A172 (cell line): ENCODE measurements around the gene AGFG1. TPM values are rescaled to one million over a fixed set of nuclear protein-coding genes. Genes with fewer than 3 reads are reported as not detected.
A peak's percentile ranks its signal among the peaks of the same experiment; 100 is the strongest.
"Not testable (repeated sequence)": the region's sequence is repeated elsewhere in the genome, so short reads cannot be mapped to it uniquely, and the experiment has no call there.

Experiments
- DNase-seq: peaks from one replicate; pipeline ENCODE4 v3.0.0-alpha.2; 2015; ENCODE audit warnings: low spot score
- total RNA-seq: library from RNA; depleted of rRNA; stranded (reverse); fragments of >200 nt; shearing (Covaris generic); gene quantifications from 2 replicates; pipeline ENCODE4 v1.2.3, GENCODE V29; 2014

AGFG1 gene
- total RNA-seq, 1 experiment from 2014 or later: 47.0 TPM

DNA sequence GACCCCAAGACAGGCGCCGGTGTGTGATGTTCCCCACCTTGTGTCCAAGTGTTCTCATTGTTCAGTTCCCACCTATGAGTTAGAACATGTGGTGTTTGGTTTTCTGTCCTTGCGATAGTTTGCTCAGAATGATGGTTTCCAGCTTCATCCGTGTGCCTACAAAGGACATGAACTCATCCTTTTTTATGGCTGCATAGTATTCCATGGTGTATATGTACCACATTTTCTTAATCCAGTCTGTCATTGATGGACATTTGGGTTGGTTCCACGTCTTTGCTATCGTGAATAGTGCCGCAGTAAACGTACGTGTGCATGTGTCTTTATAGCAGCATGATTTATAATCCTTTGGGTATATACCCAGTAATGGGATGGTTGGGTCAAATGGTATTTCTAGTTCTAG lies 68.4 kb downstream of the AGFG1 start:
- not testable (repeated sequence) for DNase-seq

DNA sequence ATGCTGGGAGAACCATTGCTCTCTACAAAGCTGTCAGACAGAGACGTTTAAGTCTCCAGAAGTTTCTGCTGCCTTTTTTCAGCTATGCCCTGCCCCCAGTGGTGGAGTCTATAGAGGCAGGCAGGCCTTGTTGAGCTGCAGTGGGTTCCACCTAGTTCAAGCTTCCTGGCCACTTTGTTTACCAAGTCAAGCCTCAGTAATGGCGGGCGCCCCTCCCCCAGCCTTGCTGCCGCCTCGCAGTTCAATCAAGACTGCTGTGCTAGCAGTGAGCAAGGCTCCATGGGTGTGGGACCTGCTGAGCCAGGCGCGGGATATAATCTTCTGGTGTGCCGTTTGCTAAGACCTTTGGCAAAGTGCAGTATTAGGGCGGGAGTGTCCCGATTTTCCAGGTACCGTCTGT lies 74.0 kb downstream of the AGFG1 start:
- DNase-seq: peak; percentile 4

GRCh38 chr2:227551836-227552235 lies 79.9 kb downstream of the AGFG1 start:
- DNase-seq: no peak

DNA sequence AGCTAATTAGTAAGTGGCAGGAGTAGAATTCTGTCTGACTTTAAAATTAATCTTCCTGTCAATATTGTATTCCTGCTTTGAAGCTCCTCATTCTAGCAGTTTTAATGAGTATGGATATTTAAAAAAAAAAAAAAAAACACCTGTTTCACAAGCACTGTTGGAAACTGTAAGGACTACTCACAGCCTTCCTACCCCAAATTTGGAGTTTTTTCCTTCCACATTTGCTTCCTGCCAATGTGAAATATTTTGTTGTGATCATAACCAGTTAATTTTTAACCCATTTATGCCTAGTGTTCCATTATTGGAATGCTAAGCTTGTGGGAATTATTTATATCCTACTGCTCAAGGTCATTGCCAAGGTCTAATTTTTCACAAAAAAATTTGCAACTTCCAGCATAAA lies 90.6 kb downstream of the AGFG1 start:
- DNase-seq: no peak

- DNase-seq: no peak
These were observed 93.1 kb downstream of the AGFG1 start for GRCh38 chr2:227565080-227565479.

DNA sequence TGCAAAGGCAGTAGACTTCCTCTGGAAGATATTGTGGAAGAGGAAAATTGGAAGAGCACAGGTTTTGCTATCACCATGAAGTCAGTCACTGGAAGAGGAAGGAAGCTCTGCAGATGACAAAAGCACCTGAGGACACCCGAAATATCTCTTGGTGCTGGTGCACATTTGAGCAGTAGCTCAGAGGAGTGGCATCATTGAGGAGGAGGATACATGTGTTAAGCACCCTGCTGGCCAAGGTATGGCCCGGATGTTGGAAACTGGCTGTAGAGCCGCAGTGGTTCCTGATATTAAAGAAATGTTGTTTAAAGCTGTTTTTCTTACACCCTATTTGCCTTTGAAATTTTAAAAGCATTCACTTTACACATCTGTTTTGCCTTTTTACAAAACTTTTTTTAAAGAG lies 94.1 kb downstream of the AGFG1 start:
- DNase-seq: no peak

GRCh38 chr2:227568852-227569169 lies 96.9 kb downstream of the AGFG1 start:
- DNase-seq: no peak

DNA sequence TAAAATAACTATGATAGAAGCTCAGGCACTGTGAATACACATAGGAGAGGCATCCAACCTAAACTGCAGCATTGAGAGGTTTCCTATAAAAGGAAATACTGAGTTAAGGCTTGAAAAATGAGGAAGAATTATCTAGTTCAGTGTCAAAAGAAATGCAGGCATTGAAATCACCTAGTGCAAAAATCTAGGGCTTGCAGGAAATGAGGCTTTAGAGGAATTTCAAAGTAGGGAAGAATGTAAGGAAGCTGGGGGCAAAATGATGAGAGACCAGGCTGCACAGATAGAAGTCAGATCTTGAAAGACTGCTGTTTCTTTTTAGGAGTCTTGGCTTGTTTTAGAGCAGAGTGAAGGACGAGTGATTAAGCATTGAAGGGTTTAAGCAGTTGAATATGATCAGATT lies 98.7 kb downstream of the AGFG1 start:
- no peak for DNase-seq

DNA sequence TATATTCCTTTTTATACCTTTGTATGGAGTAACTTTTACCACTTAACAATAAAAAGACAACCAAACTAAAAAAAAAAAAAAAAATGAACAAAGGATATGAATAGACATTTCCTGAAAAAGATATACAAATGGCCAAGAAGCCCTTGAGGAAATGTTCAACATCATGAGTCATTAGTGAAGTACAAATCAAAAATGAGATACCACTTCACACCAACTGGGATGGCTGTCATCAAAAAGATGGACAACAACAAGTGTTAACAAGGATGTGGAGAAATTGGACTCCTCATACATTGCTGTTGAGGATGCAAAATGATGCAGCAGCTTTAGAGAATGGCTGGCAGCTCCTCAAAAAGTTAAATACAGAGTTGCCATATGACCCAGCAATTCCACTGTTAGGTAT lies 104.2 kb downstream of the AGFG1 start:
- peak; percentile 8 for DNase-seq

DNA sequence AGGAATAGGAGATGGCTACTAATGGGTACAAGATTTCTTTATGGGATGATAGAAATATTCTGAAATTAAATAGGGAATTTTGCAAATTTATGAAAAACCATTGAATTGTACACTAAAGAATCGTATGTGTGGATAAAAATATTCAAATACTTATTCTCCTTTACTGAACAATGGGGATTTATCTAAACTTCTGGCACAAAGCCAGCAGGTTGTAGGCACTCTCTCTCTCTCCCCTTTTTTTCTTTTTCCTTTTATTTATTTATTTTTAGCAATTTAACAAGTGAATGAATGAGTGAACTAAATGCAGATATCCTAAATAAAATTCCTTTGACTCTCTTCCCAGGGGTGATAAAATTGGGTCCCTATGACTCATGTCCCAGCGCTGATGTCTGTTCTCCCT lies 104.9 kb downstream of the AGFG1 start:
- no peak for DNase-seq

GRCh38 chr2:227577555-227577954 lies 105.6 kb downstream of the AGFG1 start:
- DNase-seq: no peak

DNA sequence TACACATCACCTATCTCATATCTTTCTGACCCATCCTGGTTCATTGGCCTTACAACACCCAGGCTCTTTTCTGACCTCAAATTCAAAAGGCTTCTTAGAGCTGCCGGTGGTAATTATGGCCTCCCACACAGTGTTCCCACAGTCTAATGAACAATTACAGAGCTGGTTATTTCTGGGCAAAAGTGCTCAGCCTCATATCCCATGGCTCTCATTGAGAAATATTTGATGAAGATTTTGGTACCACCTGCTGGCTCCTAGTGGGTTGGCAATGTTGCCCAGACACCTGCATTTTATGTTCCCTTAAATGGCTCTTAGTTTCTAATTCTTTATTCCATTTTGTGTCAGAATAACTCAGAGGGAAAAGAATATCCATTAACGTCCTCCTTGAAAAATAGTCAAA lies 106.7 kb downstream of the AGFG1 start:
- DNase-seq: no peak

- no peak for DNase-seq
These were observed 107.8 kb downstream of the AGFG1 start for GRCh38 chr2:227579791-227580190.

GRCh38 chr2:227582369-227582768 lies 110.4 kb downstream of the AGFG1 start:
- no peak for DNase-seq

DNA sequence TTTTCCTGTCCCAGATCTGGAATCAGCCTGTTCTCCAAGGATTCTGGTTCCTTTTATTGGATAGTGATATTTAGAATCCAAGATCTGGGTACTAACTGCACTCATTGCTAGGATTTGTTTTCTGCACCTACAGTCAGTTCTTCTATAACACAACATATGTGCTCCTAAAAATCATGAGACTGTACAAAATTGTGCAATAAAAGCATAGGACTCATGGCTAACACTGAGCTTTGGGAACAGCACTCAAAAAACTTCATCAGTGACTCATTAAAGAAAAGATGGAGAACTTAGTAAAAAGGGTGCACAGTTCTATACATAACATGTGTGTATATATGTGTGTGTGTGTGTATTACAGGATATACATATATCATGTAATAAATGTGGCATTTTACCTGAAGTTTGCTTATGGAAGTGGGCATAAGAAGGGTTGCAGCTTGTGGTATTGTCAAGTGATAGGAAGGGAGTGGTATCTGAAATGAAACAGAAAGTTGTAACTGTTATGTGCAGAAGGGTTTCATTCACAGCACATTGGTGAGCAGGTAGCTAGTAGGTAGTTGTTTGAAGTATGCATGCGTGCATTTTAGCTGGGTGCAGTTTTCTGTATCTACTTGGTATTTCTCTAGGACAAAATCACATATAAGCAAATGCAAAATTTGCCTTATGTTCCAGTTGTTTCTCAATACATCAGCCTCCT lies 120.9 kb downstream of the AGFG1 start:
- DNase-seq: no peak

DNA sequence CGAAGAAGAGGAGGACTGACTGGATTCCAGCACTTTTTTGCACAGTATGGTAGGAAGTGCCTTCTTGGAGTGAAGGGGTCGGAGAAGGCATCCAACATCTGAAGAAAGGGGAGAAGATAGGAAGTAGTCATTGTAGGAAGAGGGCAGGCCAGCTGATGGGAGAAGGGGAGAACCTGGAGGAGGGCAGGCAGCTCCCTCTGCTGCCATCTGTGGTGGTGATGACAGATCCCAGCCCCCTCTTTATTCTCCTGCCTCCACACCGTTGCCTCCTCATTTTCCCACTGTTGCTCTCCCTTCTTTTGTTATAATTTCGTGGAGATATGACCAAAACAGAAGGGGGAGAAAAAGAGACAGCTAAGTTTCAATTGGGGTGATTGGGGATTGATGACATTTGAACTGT lies 123.8 kb downstream of the AGFG1 start:
- DNase-seq: no peak

- DNase-seq: no peak
These were observed 125.1 kb downstream of the AGFG1 start for GRCh38 chr2:227597036-227597435.

DNA sequence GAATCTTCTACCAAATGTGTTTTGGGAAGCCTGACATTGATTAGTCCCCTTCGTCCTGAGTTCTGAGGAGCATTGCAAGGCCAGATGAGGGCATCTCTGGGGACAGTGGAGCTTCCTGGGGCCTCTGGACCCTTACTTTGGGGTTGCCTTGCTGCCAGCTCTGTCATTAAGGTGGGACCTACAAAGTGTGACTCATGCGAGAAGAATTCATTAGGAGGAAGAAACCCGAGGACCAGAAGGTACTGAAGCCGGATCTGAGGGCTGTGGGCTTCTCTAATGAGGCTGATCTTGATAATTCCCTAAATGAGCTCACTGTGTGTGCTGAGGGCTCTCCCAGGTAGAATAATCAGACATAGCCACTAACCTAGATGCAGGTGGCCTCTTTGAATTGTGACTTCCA lies 126.0 kb downstream of the AGFG1 start:
- peak; percentile 62 for DNase-seq

DNA sequence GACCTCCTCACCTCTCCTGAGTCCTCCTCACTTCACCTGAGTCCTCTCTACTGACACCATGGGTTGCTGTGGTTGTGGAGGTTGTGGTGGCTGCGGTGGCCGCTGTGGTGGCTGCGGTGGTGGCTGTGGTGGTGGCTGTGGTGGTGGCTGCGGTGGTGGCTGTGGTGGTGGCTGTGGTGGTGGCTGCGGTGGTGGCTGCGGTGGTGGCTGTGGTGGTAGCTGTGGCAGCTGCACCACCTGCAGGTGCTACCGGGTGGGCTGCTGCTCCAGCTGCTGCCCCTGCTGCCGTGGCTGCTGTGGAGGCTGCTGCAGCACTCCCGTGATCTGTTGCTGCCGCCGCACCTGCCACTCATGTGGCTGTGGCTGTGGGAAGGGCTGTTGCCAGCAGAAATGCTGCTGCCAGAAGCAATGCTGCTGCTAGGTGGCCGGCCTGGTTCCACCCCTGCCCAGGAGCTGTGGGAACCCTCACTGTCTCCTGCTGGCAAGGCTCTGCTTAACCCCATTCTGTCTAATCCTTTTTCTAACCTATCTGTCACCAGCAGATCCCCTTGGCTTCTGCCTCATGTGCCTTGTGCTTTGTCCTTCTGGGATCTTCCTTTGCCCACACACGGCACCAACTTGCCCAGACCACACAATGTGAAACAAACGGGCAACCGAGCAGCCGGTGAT lies 127.0 kb downstream of the AGFG1 start, which contains the start of gene SCYGR2:
SCYGR2 (plus strand) TSS at position 59 of the 669 bp plus-strand sequence; CDS start at position 59, 0 bp downstream.
- not testable (repeated sequence) for DNase-seq

DNA sequence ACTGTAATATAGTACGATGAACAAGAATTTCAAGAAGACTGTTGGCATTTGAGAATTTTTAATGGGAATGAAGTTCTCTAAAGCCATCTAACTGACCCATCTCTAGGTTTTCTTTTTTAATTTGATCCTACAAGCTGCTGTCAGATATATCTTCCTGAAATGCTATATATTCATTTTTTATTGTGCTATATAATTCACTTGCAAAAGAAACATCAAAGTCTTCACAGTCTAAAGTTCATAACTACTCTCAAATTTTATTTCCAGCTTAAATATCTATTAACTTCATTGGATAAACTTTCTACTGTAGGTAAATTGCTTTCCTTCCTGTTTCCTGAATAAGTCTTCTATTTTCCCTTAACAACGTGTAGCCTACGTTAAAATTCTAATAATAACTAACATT lies 130.4 kb downstream of the AGFG1 start:
- DNase-seq: no peak

DNA sequence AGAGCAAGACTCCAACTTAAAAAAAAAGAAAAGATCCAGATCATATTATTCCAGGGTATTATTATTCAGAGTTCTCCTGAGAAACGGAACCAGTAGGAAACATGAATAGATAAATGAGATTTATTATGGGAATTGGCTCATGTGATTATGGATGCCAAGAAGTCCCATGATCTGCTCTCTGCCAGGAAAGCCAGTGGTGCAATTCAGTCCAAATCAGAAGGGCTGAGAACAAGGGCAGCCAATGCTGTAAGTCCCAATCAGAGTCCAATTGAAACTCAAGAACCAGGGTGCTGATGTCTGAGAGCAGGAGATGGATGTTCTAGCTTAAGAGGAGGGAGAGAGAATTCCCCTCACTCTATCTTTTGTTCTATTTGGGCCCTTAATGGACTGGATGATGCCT lies 134.5 kb downstream of the AGFG1 start:
- DNase-seq: no peak

- DNase-seq: no peak
These were observed 136.0 kb downstream of the AGFG1 start for GRCh38 chr2:227607941-227608340.

DNA sequence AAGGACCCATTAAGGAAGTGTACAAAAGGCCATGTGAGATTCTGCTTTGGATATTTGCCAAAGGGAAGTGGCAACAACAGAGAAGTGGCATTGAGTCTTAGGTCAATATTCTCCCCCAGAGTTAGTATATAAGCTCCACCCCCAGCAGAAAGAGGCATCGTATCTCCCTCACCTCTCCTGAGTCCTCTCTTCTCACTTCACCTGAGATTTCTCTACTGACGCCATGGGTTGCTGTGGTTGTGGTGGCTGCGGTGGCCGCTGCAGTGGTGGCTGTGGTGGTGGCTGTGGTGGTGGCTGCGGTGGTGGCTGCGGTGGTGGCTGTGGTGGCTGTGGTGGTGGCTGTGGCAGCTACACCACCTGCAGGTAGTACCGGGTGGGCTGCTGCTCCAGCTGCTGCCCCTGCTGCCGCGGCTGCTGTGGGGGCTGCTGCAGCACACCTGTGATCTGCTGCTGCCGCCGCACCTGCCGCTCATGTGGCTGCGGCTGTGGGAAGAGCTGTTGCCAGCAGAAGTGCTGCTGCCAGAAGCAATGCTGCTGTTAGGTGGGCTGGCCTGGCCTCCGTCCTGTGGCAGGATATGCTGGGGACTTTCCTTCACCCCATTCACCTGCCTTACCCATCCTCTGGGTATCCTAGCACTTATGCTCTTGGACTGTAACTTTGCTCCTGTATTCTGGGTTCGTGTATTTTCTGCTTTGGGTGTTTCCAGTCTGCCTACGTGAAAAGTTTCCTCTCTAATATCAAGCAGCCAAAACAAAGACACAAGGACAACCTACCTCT lies 136.8 kb downstream of the AGFG1 start:
- DNase-seq: no peak
